CD4-positive, alpha-beta T cell (primary cell): ENCODE data around the gene MARCKS. TPM values are rescaled to one million over a fixed set of nuclear protein-coding genes. Genes with fewer than 3 reads are reported as not detected.

Source experiments
- ATAC-seq: fragments of 200-7000 bp; cut with Tn5 transposase; one replicate; pipeline ENCODE4 v1.10.0; 2022; ENCODE audit warnings: mild to moderate bottlenecking; ENCODE audit not compliant: poor library complexity
- CTCF ChIA-PET: fragments of 350-600 bp; sonication (Branson Sonifier 250); formaldehyde crosslinking; loops from one replicate; lab custom pipeline; 2021; ENCODE audit warnings: antibody characterized with exemption, inconsistent platforms; lab: Charles Lee
- POLR2A ChIA-PET: fragments of 350-600 bp; sonication (Branson Sonifier 250); formaldehyde crosslinking; loops from one replicate; lab custom pipeline; 2021; ENCODE audit warnings: antibody characterized with exemption, inconsistent platforms; lab: Charles Lee
- DNase-seq, 14 experiments: peaks; one replicate each; pipeline ENCODE4 v3.0.0-alpha.2; 2013 to 2020; ENCODE audit warnings: mixed read lengths in 2 of 14
- H3K27ac ChIP-seq, 2 donors: one replicate each; pipeline versions ENCODE4 v1.5.1 to v1.7.0; 2013; ENCODE audit warnings: low read length in 2 of 2, low read depth in 1 of 2, mild to moderate bottlenecking in 1 of 2
- H3K27me3 ChIP-seq, 2 experiments: 1 replicate in 1 of 2; 2 replicates in 1 of 2; pipeline versions ENCODE4 v1.6.1 to v1.7.0; 2013; ENCODE audit warnings: low read length in 2 of 2, control low read depth in 1 of 2, mild to moderate bottlenecking in 1 of 2, moderate library complexity in 1 of 2; ENCODE audit not compliant: insufficient read depth in 2 of 2, control insufficient read depth in 1 of 2
- H3K36me3 ChIP-seq: one replicate; pipeline ENCODE4 v1.6.1; 2013; ENCODE audit warnings: low read length, control low read depth; ENCODE audit not compliant: insufficient read depth
- H3K4me1 ChIP-seq: one replicate; pipeline ENCODE4 v1.6.1; 2013; ENCODE audit warnings: low read length, control low read depth; ENCODE audit not compliant: insufficient read depth
- H3K4me3 ChIP-seq: one replicate; pipeline ENCODE4 v1.5.1; 2013; ENCODE audit warnings: mild to moderate bottlenecking, low read length, moderate library complexity
- H3K9me3 ChIP-seq, 2 experiments: 1 replicate in 1 of 2; 2 replicates in 1 of 2; pipeline versions ENCODE4 v1.6.1 to v1.7.0; 2013; ENCODE audit warnings: low read length in 2 of 2, mild to moderate bottlenecking in 2 of 2, control low read depth in 1 of 2, moderate library complexity in 1 of 2; ENCODE audit not compliant: control insufficient read depth in 1 of 2, insufficient read depth in 1 of 2
- H3K27ac Mint-ChIP-seq: one replicate; pipeline ENCODE4 v1.8.0; 2020; ENCODE audit warnings: mixed read lengths
- H3K27me3 Mint-ChIP-seq: one replicate; pipeline ENCODE4 v1.8.0; 2021; ENCODE audit warnings: mixed read lengths
- H3K36me3 Mint-ChIP-seq: one replicate; pipeline ENCODE4 v1.8.0; 2021; ENCODE audit warnings: low read depth, mixed read lengths
- H3K4me1 Mint-ChIP-seq: one replicate; pipeline ENCODE4 v1.8.0; 2021; ENCODE audit warnings: low read depth, mixed read lengths
- H3K4me3 Mint-ChIP-seq: one replicate; pipeline ENCODE4 v1.8.0; 2020; ENCODE audit warnings: mild to moderate bottlenecking, mixed read lengths
- H3K9me3 Mint-ChIP-seq: one replicate; pipeline ENCODE4 v1.8.0; 2020; ENCODE audit warnings: mixed read lengths
- CTCF ChIP-seq: fragments of 200-600 bp; IDR thresholded peaks from one replicate; pipeline ENCODE4 v1.8.0; 2022; ENCODE audit warnings: antibody characterized with exemption, mild to moderate bottlenecking
- intact Hi-C, 2 experiments: fragments of 100-400 bp; cut with DNase I in 1 of 2; cut with micrococcal nuclease in 1 of 2; formaldehyde crosslinking; loops; one replicate each; pipeline versions ENCODE4 v1.15.1 to v1.9.0; 2023 to 2025; cut with DNase I, micrococcal nuclease
- total RNA-seq, 174 experiments: library from RNA in 2 of 174; stranded (reverse) in 2 of 174; gene quantifications; one replicate each; pipeline ENCODE4 v1.2.3 and lab custom pipeline; 2021 to 2026

Gene MARCKS
- total RNA-seq, 2 experiments from 2014 or later: 0.63 to 0.70 TPM

GRCh38 chr6:113829696-113830045 is 27.5 kb upstream of the MARCKS start:
- H3K27me3 Mint-ChIP-seq: peaks cover 46% of the 10 kb centered on the region
- Histone ChIP-seq H3K4me3 (no peak overlapping the region), H3K9me3 (no peaks in the 10 kb centered on the region), H3K27ac (no peak overlapping the region), H3K27me3 (peaks cover 0 to 7% of the 10 kb centered on the region in 2 experiments), H3K4me1 (no peaks in the 10 kb centered on the region), H3K36me3 (no peaks in the 10 kb centered on the region)
- POLR2A ChIA-PET: no interaction called here
- no peaks in the 10 kb centered on the region for H3K36me3 Mint-ChIP-seq
- TF ChIP-seq CTCF: no peak
- no peaks in the 10 kb centered on the region for H3K9me3 Mint-ChIP-seq
- ATAC-seq (no peak), DNase-seq (no peak)
- no peak overlapping the region for H3K27ac Mint-ChIP-seq
- CTCF ChIA-PET: no interaction called here
- H3K4me3 Mint-ChIP-seq: no peak overlapping the region
- no peaks in the 10 kb centered on the region for H3K4me1 Mint-ChIP-seq
- intact Hi-C loops: no loop called here

- CTCF ChIA-PET: no interaction called here
- POLR2A ChIA-PET: no interaction called here
- no peak overlapping the region for H3K27ac Mint-ChIP-seq
- H3K9me3 ChIP-seq: no peaks in the 10 kb centered on the region
- H3K9me3 Mint-ChIP-seq: no peaks in the 10 kb centered on the region
- no peak overlapping the region for H3K4me3 Mint-ChIP-seq
- no peak for DNase-seq
- H3K4me1 Mint-ChIP-seq: no peaks in the 10 kb centered on the region
- no peak for ATAC-seq
- no peak for TF ChIP-seq CTCF
- peaks cover 0 to 7% of the 10 kb centered on the region in 2 experiments for H3K27me3 ChIP-seq
- H3K36me3 ChIP-seq: no peaks in the 10 kb centered on the region
- no peaks in the 10 kb centered on the region for H3K36me3 Mint-ChIP-seq
- intact Hi-C loops: no loop called here
- no peaks in the 10 kb centered on the region for H3K4me1 ChIP-seq
- peaks cover 46% of the 10 kb centered on the region for H3K27me3 Mint-ChIP-seq
- no peak overlapping the region for H3K4me3 ChIP-seq
- H3K27ac ChIP-seq: no peak overlapping the region
These were observed 27.0 kb upstream of the MARCKS start for GRCh38 chr6:113830140-113830539.

- DNase-seq (no peak), ATAC-seq (no peak)
- Mint-ChIP-seq H3K4me3 (no peak overlapping the region), H3K4me1 (no peaks in the 10 kb centered on the region), H3K36me3 (no peaks in the 10 kb centered on the region), H3K9me3 (no peaks in the 10 kb centered on the region), H3K27ac (no peak overlapping the region), H3K27me3 (peaks cover 41% of the 10 kb centered on the region)
- Histone ChIP-seq H3K4me3 (no peak overlapping the region), H3K27me3 (peaks cover 0 to 7% of the 10 kb centered on the region in 2 experiments), H3K36me3 (no peaks in the 10 kb centered on the region), H3K9me3 (no peaks in the 10 kb centered on the region), H3K4me1 (no peaks in the 10 kb centered on the region), H3K27ac (no peak overlapping the region)
- intact Hi-C loops: no loop called here
- no peak for TF ChIP-seq CTCF
- ChIA-PET CTCF (no interaction called here), POLR2A (no interaction called here)
These were observed 23.6 kb upstream of the MARCKS start for GRCh38 chr6:113833537-113833936.
